ENCODE measurements around the gene HDAC11. TPM values are rescaled to one million over a fixed set of nuclear protein-coding genes. Genes with fewer than 3 reads are reported as not detected.

Gene HDAC11
- total RNA-seq, 1 donor from 2014 or later = 18.2 TPM

DNA sequence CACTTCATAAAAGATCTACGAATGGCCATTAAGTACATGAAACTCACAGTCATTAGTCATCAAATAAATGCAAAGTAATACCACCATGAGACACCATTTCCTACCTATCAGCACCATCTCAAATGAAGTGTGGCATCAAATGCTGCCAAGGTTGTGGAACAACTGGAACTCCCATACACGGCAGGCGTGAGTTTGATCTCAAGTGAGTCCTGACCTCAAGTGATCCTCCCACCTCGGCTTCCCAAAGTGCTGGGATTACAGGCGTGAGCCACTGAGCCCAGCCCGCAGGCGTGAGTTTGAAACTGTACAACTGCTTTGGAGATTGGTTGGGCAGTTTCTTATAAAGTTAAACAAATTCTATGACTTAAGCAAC, 28.8 kb upstream of the HDAC11 start:
- H3K4me3 ChIP-seq = peak overlapping the region; percentile 59
- H3K27ac ChIP-seq = peak overlapping the region; percentile 82
- DNase-seq = peak; percentile 55
- H3K9me3 ChIP-seq = no peaks in the 10 kb centered on the region
- no peaks in the 10 kb centered on the region for H3K27me3 ChIP-seq (ENCODE audit: low read depth)
- intact Hi-C loops (cut with DNase I) = no loop called here
- peaks cover 15% of the 10 kb centered on the region for H3K4me1 ChIP-seq
- TF ChIP-seq CTCF (IDR thresholded peaks at IDR 0.05) = no peak
- ATAC-seq = peak; percentile 38 to 40
- no peaks in the 10 kb centered on the region for H3K36me3 ChIP-seq

GRCh38 chr3:13452490-13453335, 27.4 kb upstream of the HDAC11 start:
- TF ChIP-seq CTCF (IDR thresholded peaks at IDR 0.05) = peak; percentile 60
- Histone ChIP-seq H3K4me3 (peak overlapping the region; percentile 59), H3K27ac (peak overlapping the region; percentile 82), H3K4me1 (peaks cover 15% of the 10 kb centered on the region), H3K36me3 (no peaks in the 10 kb centered on the region), H3K27me3 (ENCODE audit: low read depth) (no peaks in the 10 kb centered on the region), H3K9me3 (no peaks in the 10 kb centered on the region)
- DNase-seq (no peak), ATAC-seq (peak; percentile 54 to 71)
- intact Hi-C loops (cut with DNase I) = no loop called here

DNA sequence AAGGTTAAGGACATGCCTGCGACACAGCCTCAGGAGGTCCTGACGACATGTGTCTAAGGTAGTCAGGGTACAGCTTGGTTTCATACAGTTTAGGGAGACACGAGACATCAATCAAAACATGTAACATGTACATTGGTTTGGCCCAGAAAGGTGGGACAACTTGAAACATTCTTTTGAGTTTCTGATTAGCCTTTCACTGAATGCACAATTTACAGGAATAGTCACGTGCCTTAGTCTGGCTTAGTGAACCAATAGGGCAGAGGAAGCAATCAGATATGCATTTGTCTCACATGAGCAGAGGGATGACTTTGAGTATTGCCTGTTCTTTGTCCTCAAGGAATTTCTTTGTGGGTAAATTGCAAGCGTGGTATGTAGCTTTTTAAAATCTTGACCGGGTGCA, 24.5 kb upstream of the HDAC11 start:
- peaks cover 15% of the 10 kb centered on the region for H3K4me1 ChIP-seq
- no peak for TF ChIP-seq CTCF (IDR thresholded peaks at IDR 0.05)
- no peak overlapping the region for H3K27ac ChIP-seq
- DNase-seq (no peak), ATAC-seq (no peak)
- intact Hi-C loops (cut with DNase I) = loop anchor here (5.0 kb wide), 1 partner anchor 358 kb away; no protein-coding TSS in a partner anchor
- H3K36me3 ChIP-seq = no peaks in the 10 kb centered on the region
- H3K4me3 ChIP-seq = no peak overlapping the region
- no peaks in the 10 kb centered on the region for H3K27me3 ChIP-seq (ENCODE audit: low read depth)
- H3K9me3 ChIP-seq = no peaks in the 10 kb centered on the region

DNA sequence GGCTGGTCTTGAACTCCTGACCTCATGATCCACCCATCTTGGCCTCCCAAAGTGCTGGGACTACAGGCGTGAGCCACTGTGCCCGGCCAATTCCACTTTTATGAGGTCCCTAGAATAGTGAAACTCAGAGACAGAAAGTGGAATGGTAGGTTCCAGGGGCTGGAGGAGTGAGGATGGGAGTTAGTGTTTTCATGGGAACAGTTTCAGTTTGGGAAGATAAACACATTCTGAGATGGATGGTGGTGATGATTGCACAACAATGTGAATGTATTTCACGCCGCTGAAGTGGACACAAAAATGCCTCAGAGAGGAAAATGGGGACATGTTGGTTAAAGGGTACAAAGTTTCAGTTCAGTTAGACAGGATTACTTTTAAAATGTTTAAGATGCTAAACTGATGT, 22.5 kb upstream of the HDAC11 start:
- Histone ChIP-seq H3K9me3 (no peaks in the 10 kb centered on the region), H3K36me3 (no peaks in the 10 kb centered on the region), H3K4me1 (peaks cover 2% of the 10 kb centered on the region), H3K27ac (no peak overlapping the region), H3K27me3 (ENCODE audit: low read depth) (no peaks in the 10 kb centered on the region), H3K4me3 (no peak overlapping the region)
- no peak for TF ChIP-seq CTCF (IDR thresholded peaks at IDR 0.05)
- intact Hi-C loops (cut with DNase I) = loop anchor here (5.0 kb wide), 1 partner anchor 360 kb away; no protein-coding TSS in a partner anchor
- DNase-seq = no peak
- no peak for ATAC-seq

DNA sequence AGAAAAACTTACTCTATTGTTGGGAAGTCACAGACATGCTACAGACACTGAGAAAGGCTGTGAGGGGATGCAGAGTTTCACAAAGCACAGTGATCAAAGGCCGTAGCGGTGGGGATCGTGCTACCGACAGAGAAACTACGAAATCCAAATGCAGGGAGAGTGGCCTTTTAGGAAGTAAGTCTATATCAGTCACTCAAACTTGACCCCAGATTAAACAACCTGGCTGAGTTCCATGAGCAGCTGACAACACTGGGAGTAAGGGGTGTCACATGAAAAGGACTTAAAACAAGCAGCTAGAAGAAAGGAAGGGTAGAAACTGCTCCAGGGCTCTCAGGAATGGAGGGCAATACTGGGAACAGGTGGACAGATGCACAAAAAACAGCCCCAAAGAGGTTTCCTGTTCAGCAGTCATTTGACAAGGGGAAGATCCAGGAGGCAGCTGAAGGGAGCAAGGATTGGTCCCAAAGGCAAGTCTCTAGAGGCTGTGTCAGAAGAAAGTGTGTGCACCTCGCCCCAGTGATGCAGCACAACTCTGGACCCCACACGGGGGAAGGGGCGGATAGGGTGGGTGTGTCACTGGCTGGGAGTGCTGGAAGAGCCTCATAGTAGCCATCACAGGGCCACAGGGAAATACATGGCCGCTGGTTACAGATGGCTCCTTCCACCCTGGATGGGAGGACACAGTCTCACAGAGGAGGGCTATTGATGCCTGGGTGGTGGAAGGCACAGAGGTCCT, 20.3 kb upstream of the HDAC11 start:
- intact Hi-C loops (cut with DNase I) = loop anchor here (5.0 kb wide), 1 partner anchor 362 kb away; no protein-coding TSS in a partner anchor
- Histone ChIP-seq H3K27ac (no peak overlapping the region), H3K4me3 (no peak overlapping the region), H3K36me3 (no peaks in the 10 kb centered on the region), H3K9me3 (no peaks in the 10 kb centered on the region), H3K4me1 (no peaks in the 10 kb centered on the region), H3K27me3 (ENCODE audit: low read depth) (no peaks in the 10 kb centered on the region)
- ATAC-seq (no peak), DNase-seq (no peak)
- TF ChIP-seq CTCF (IDR thresholded peaks at IDR 0.05) = no peak
